ENCODE data around the gene RPUSD4. TPM values are rescaled to one million over a fixed set of nuclear protein-coding genes. Genes with fewer than 3 reads are reported as not detected.

RPUSD4 gene
- total RNA-seq, 1 donor = 36.2 TPM

DNA sequence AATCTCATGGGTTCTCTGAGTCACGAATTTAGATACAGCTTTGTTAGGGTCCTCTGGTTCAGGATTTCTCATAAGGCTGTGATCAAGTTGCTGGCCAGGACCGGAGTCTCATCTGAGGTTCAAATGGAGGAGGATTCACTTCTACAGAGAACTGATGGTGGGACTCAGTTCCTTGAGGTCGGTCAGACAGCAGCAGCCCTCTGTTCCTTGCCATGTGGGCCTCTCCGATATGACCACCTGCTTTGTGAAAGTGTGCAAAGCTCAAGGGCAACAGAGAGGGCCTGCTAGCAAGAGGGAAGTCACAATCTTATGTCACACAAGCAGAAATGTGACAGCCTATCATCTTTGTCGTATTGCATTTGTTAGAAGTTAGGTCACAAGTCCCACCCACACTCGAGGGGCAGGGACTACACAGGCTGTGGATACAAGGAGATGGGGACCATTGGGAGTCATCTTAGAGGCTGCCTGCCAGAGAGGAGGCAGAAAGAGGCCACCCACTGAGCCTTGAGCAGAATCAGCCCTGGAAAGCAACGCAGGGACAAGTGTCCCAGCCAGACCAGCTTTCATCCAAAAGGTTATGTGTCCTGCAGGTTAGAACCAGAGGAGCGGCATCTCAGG, 34.5 kb downstream of the RPUSD4 start:
- H3K4me1 ChIP-seq (ENCODE audit: insufficient read depth, low read length) = peaks cover 4% of the 10 kb centered on the region
- no peaks in the 10 kb centered on the region for H4K20me1 ChIP-seq (ENCODE audit: insufficient read depth, low read length)
- no peaks in the 10 kb centered on the region for H3K9me3 ChIP-seq (ENCODE audit: low read depth, low read length)
- DNase-seq (ENCODE audit: insufficient read length, low spot score, missing footprints) = peak; percentile 73
- peaks cover 3% of the 10 kb centered on the region for H3K27me3 ChIP-seq (ENCODE audit: insufficient read depth, low read length)
- TF ChIP-seq, protein P1, sequence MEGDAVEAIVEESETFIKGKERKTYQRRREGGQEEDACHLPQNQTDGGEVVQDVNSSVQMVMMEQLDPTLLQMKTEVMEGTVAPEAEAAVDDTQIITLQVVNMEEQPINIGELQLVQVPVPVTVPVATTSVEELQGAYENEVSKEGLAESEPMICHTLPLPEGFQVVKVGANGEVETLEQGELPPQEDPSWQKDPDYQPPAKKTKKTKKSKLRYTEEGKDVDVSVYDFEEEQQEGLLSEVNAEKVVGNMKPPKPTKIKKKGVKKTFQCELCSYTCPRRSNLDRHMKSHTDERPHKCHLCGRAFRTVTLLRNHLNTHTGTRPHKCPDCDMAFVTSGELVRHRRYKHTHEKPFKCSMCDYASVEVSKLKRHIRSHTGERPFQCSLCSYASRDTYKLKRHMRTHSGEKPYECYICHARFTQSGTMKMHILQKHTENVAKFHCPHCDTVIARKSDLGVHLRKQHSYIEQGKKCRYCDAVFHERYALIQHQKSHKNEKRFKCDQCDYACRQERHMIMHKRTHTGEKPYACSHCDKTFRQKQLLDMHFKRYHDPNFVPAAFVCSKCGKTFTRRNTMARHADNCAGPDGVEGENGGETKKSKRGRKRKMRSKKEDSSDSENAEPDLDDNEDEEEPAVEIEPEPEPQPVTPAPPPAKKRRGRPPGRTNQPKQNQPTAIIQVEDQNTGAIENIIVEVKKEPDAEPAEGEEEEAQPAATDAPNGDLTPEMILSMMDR (IDR thresholded peaks at IDR 0.05; ENCODE audit: extremely low read depth, low read depth, low read length) = no peak
- no peak overlapping the region for H2AFZ ChIP-seq (ENCODE audit: low read length)
- no peaks in the 10 kb centered on the region for H3K79me2 ChIP-seq (ENCODE audit: insufficient read depth, low read length)
- H3K27ac ChIP-seq (ENCODE audit: low read depth, low read length) = no peak overlapping the region
- no peaks in the 10 kb centered on the region for H3K36me3 ChIP-seq (ENCODE audit: insufficient read depth, low read length)
- no peak overlapping the region for H3K4me2 ChIP-seq (ENCODE audit: insufficient read depth, low read length)
- no peak overlapping the region for H3K4me3 ChIP-seq (ENCODE audit: insufficient read depth, low read length)

DNA sequence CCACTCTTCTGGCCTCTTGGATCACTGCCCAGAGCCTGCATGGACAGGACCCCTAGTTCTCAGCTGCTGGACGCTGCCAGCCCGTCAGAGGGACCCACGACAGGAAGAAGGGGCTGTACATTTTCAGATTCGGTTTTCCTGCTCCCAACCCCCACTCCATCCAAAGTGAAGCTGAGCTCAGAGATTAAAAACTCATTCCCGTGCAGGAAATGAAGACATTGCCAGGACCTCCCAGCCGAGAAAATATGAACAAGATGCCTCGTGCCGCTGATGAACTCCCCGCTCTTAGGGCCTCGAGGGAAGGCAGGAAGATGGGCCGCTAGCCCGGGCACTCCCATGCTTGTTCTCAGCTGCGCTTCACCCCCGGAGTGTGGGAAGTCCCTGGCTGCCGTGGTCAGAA, 36.1 kb downstream of the RPUSD4 start:
- Histone ChIP-seq H3K9me3 (ENCODE audit: low read depth, low read length) (no peaks in the 10 kb centered on the region), H3K4me2 (ENCODE audit: insufficient read depth, low read length) (no peak overlapping the region), H3K36me3 (ENCODE audit: insufficient read depth, low read length) (no peaks in the 10 kb centered on the region), H3K4me1 (ENCODE audit: insufficient read depth, low read length) (peaks cover 4% of the 10 kb centered on the region), H3K27me3 (ENCODE audit: insufficient read depth, low read length) (peaks cover 5% of the 10 kb centered on the region), H3K4me3 (ENCODE audit: insufficient read depth, low read length) (no peak overlapping the region), H3K79me2 (ENCODE audit: insufficient read depth, low read length) (no peaks in the 10 kb centered on the region), H4K20me1 (ENCODE audit: insufficient read depth, low read length) (no peaks in the 10 kb centered on the region), H3K27ac (ENCODE audit: low read depth, low read length) (no peak overlapping the region), H2AFZ (ENCODE audit: low read length) (peak overlapping the region; percentile 29)
- DNase-seq (ENCODE audit: insufficient read length, low spot score, missing footprints) = no peak
- TF ChIP-seq, protein P1 (IDR thresholded peaks at IDR 0.05; ENCODE audit: extremely low read depth, low read depth, low read length) = no peak

DNA sequence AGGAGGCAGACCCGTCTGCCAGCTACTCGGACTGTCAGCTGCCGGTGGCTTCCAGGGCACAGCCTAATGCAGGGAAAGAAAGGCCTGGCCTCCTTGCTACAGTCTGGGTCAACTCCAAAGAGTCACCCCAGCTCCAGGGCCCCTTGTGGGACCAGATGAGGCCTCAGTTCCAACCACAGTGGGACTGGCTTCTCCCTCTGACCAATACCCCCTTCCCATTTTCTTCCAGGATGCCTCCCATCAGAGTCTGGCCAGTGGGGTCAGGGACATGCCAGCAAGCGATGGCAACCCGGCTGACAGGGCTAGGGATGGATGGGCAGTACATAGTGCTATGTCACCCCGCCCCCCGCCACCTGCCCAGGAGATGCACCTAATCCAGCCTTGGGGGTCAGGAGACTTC, 36.6 kb downstream of the RPUSD4 start:
- DNase-seq (ENCODE audit: insufficient read length, low spot score, missing footprints) = no peak
- H3K79me2 ChIP-seq (ENCODE audit: insufficient read depth, low read length) = no peaks in the 10 kb centered on the region
- no peak overlapping the region for H3K27ac ChIP-seq (ENCODE audit: low read depth, low read length)
- H3K4me2 ChIP-seq (ENCODE audit: insufficient read depth, low read length) = no peak overlapping the region
- no peak overlapping the region for H3K4me3 ChIP-seq (ENCODE audit: insufficient read depth, low read length)
- no peaks in the 10 kb centered on the region for H4K20me1 ChIP-seq (ENCODE audit: insufficient read depth, low read length)
- H3K27me3 ChIP-seq (ENCODE audit: insufficient read depth, low read length) = peaks cover 5% of the 10 kb centered on the region
- H3K4me1 ChIP-seq (ENCODE audit: insufficient read depth, low read length) = peaks cover 4% of the 10 kb centered on the region
- H3K9me3 ChIP-seq (ENCODE audit: low read depth, low read length) = no peaks in the 10 kb centered on the region
- H2AFZ ChIP-seq (ENCODE audit: low read length) = no peak overlapping the region
- TF ChIP-seq, protein P1 (IDR thresholded peaks at IDR 0.05; ENCODE audit: extremely low read depth, low read depth, low read length) = no peak
- no peaks in the 10 kb centered on the region for H3K36me3 ChIP-seq (ENCODE audit: insufficient read depth, low read length)

DNA sequence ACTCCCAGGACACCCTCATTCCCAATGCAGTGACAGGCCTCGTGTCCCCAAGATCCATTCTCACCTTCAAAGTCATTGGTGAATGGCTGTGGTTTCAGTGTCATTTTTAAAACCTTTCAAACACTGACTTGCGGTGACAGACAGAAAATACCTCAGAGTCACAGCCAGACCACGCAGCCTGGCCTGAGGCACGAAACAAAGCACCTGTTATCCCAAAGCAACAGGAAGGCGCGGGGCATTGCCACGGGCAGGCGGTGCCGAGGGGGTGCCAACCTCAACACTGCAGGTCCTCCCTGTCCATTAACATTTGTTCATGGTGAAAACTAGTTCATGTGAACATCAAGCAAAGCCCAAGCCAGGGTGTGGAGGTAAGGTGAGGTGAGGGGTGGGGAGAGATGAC, 38.2 kb downstream of the RPUSD4 start:
- Histone ChIP-seq H2AFZ (ENCODE audit: low read length) (no peak overlapping the region), H3K27me3 (ENCODE audit: insufficient read depth, low read length) (peaks cover 5% of the 10 kb centered on the region), H3K79me2 (ENCODE audit: insufficient read depth, low read length) (no peaks in the 10 kb centered on the region), H3K4me3 (ENCODE audit: insufficient read depth, low read length) (no peak overlapping the region), H3K4me2 (ENCODE audit: insufficient read depth, low read length) (no peak overlapping the region), H3K9me3 (ENCODE audit: low read depth, low read length) (no peaks in the 10 kb centered on the region), H3K4me1 (ENCODE audit: insufficient read depth, low read length) (peaks cover 4% of the 10 kb centered on the region), H3K36me3 (ENCODE audit: insufficient read depth, low read length) (no peaks in the 10 kb centered on the region), H3K27ac (ENCODE audit: low read depth, low read length) (no peak overlapping the region), H4K20me1 (ENCODE audit: insufficient read depth, low read length) (no peaks in the 10 kb centered on the region)
- TF ChIP-seq, protein P1 (IDR thresholded peaks at IDR 0.05; ENCODE audit: extremely low read depth, low read depth, low read length) = no peak
- peak; percentile 6 for DNase-seq (ENCODE audit: insufficient read length, low spot score, missing footprints)
